GM12891 (cell line): ENCODE data around the gene SPANXA1. TPM values are rescaled to one million over a fixed set of nuclear protein-coding genes. Genes with fewer than 3 reads are reported as not detected.
"Not testable (repeated sequence)": the region's sequence is repeated elsewhere in the genome, so short reads cannot be mapped to it uniquely, and the experiment has no call there.

ENCODE experiments used
- DNase-seq: peaks from one replicate; pipeline ENCODE4 v3.0.0; 2011; ENCODE audit warnings: low spot score; ENCODE audit not compliant: insufficient read length
- FAIRE-seq: peaks from 2 replicates; lab custom pipeline; 2011; peaks lifted over from hg19 to GRCh38; lab: Jason Lieb, UNC
- PAX5 ChIP-seq: IDR thresholded peaks from 2 replicates; pipeline ENCODE4 v1.6.1; 2011; ENCODE audit warnings: low read length, moderate library complexity, mild to moderate bottlenecking; ENCODE audit not compliant: insufficient read depth, severe bottlenecking
- POLR2A ChIP-seq: IDR thresholded peaks from 2 replicates; pipeline ENCODE4 v1.6.1; 2011; ENCODE audit warnings: low read depth, low read length, control low read depth
- POLR2AphosphoS5 ChIP-seq: IDR thresholded peaks from 2 replicates; pipeline ENCODE4 v1.6.1; 2011; ENCODE audit warnings: low read depth, low read length, control low read depth
- POU2F2 ChIP-seq: IDR thresholded peaks from 2 replicates; pipeline ENCODE4 v1.6.1; 2011; ENCODE audit warnings: low read depth, mild to moderate bottlenecking, control low read depth, low read length, moderate library complexity
- SPI1 ChIP-seq: IDR thresholded peaks from 2 replicates; pipeline ENCODE4 v1.6.1; 2011; ENCODE audit warnings: low read depth, low read length, control low read depth
- TAF1 ChIP-seq: IDR thresholded peaks from 2 replicates; pipeline ENCODE4 v1.6.1; 2011; ENCODE audit warnings: low read depth, low read length, control low read depth
- polyA plus RNA-seq: library from polyadenylated mRNA; unstranded; fragments of >200 nt; gene quantifications from one replicate; pipeline ENCODE4 v1.2.1, GENCODE V29; 2012; ENCODE audit warnings: low read depth, missing spikeins, inconsistent platforms; ENCODE audit not compliant: missing spikeins

The SPANXA1 gene, protein sequence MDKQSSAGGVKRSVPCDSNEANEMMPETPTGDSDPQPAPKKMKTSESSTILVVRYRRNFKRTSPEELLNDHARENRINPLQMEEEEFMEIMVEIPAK
- polyA plus RNA-seq = not detected

DNA sequence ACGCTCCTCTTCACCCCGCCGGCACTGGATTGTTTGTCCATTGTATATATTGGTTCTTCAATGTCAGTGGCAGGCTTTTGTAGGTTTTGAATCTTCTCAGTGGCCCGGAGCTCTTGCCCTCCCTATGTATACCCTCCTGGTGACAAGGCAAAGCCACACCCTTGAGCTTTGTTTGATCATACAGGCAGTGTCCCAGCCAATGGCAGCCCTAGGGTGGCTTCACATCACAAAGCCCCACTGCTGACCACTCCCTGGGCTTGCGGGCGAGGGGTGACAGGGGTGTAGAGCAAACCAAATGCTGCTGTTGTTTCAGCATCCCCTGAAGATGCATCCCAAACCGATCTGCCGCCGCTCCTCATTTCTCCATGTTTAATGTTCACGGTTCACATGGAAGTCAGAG is at the start of gene SPANXA1:
TSS of gene SPANXA1 (minus strand) at position 101 of the 400 bp plus-strand sequence. CDS start at position 41, 60 bp downstream.
- DNase-seq, FAIRE-seq: not testable (repeated sequence)

DNA sequence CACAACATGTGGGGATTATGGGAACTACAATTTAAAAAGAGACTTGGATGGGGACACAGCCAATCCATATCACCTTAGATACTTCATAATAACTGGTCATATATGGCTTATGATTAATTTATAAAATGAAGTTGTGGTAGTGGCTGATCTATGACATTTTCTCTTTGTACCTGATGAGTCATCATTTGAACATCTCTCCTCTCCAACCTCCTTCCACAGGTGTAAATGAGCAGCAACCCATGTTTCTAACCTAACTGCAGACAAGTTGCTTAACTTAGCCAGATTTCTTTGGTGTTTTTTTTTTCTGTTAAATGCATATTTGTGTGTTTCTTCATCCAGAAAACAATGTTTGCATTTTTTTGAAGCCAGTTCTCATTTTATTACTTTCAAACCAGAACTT is 47.6 kb upstream of the SPANXA1 start:
- no peak for DNase-seq
- no peak for FAIRE-seq
- TF ChIP-seq POLR2AphosphoS5 (no peak), SPI1 (no peak), POU2F2 (no peak), PAX5 (no peak), TAF1 (no peak), POLR2A (no peak)

DNA sequence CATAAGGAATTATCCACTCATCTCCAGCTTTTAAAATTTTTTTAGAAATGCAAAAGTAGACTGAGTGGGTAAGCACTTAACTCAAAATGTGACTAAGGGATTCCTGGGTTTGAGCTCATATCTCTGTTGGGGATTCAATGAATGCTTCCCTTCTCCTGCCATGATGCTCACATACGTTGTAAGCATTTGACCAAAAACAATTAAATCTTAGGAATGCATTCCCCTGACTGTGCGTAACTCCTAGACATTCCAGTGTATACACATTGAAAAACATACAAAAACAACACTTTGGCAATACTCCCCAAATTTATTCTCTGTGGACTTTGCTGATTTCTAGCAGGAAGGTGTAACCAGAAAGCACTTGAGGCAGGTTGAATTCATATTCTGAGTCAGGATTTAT is 34.8 kb upstream of the SPANXA1 start:
- TF ChIP-seq TAF1 (no peak), POU2F2 (no peak), PAX5 (no peak), POLR2AphosphoS5 (no peak), POLR2A (no peak), SPI1 (no peak)
- DNase-seq (no peak), FAIRE-seq (no peak)

DNA sequence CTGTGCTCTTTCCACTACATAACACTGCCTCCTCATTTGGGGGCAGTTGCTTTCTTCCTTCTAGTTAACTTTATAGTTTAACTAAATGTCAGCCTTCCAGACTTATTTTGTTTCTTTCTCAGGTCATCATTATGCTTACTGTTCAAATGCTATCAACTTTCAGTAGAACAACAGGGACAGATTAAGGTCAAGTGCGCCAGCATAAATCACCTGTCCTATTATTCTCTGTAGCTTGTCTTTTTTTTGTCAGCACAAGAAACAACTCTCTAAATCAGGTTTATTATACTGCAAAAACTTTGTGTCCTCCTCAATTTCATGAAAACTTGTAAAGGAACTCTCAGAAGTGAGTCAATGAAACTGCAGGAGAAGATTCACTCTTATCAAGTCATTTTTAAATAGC is 24.6 kb upstream of the SPANXA1 start:
- TF ChIP-seq PAX5 (no peak), TAF1 (no peak), POLR2A (no peak), SPI1 (no peak), POLR2AphosphoS5 (no peak), POU2F2 (no peak)
- FAIRE-seq = no peak
- DNase-seq = no peak

DNA sequence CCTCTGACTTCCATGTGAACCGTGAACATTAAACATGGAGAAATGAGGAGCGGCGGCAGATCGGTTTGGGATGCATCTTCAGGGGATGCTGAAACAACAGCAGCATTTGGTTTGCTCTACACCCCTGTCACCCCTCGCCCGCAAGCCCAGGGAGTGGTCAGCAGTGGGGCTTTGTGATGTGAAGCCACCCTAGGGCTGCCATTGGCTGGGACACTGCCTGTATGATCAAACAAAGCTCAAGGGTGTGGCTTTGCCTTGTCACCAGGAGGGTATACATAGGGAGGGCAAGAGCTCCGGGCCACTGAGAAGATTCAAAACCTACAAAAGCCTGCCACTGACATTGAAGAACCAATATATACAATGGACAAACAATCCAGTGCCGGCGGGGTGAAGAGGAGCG is 4.9 kb upstream of the SPANXA1 start, which contains the start of gene SPANXA2:
TSS of gene SPANXA2 (plus strand) at position 301 of the 400 bp plus-strand sequence. CDS start at position 361, 60 bp downstream.
- FAIRE-seq, DNase-seq: not testable (repeated sequence)

DNA sequence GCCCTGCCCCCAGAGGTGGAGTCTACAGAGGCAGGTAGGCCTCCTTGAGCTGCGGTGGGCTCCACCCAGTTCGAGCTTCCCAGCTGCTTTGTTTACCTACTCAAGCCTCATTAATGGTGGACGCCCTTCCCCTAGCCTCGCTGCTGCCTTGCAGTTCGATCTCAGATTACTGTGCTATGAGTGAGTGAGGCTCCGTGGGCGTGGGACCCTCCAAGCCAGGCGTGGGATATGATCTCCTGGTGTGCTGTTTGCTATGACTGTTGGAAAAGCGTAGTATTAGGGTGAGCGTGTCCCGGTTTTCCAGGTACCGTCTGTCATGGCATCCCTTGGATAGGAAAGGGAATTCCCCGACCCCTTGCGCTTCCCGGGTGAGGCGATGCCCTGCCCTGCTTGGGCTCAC is 42.0 kb downstream of the SPANXA1 start:
- not testable (repeated sequence) for DNase-seq, FAIRE-seq
